ENCODE results near the gene MT1F. TPM values are rescaled to one million over a fixed set of nuclear protein-coding genes. Genes with fewer than 3 reads are reported as not detected.

MT1F gene
- total and polyA plus RNA-seq, 2 of the 4 experiments (the other 2 are of a cell fraction), result 0.56 TPM; not detected in 1

GRCh38 chr16:56662357-56663354 is 4.9 kb downstream of the MT1F start:
- Histone ChIP-seq H4K5ac (ENCODE audit: low read depth, low read length) (no peak overlapping the region), H3K9ac (ENCODE audit: low read depth, low read length) (no peak overlapping the region), H3K79me1 (ENCODE audit: low read depth in 1 of 2, low read length in 2 of 2) (no peaks in the 10 kb centered on the region), H3K27me3 (ENCODE audit: control insufficient read depth, insufficient read depth, low read length) (peaks cover 92% of the 10 kb centered on the region), H2AK9ac (replicated peaks; ENCODE audit: low read depth, low read length, poor library complexity) (no peak overlapping the region), H4K20me1 (ENCODE audit: insufficient read depth, low read length) (no peaks in the 10 kb centered on the region), H2BK120ac (ENCODE audit: low read depth, low read length) (no peak overlapping the region), H3K14ac (replicated peaks; ENCODE audit: low read depth, low read length) (no peak overlapping the region), H3K36me3 (ENCODE audit: control insufficient read depth, insufficient read depth, low read length) (no peaks in the 10 kb centered on the region), H3K27ac (ENCODE audit: insufficient read depth, low read length) (no peak overlapping the region), H2BK5ac (ENCODE audit: low read depth, low read length, poor library complexity, severe bottlenecking) (no peak overlapping the region), H3K4ac (ENCODE audit: low read depth, low read length) (no peak overlapping the region), H3K4me1 (ENCODE audit: control insufficient read depth, insufficient read depth, low read length) (peaks cover 3% of the 10 kb centered on the region; the same call in 1 of the 2 replicates), H2BK20ac (ENCODE audit: low read depth, low read length) (no peak overlapping the region), H4K91ac (ENCODE audit: insufficient read depth, low read depth, low read length) (no peak overlapping the region), H3K18ac (ENCODE audit: low read depth, low read length) (no peak overlapping the region), H3K9me1 (ENCODE audit: insufficient read depth, low read length) (peaks cover 3% of the 10 kb centered on the region; the same call in 1 of the 2 replicates), H3K23ac (ENCODE audit: low read depth, low read length) (no peak overlapping the region; the same call in 1 of the 2 replicates), H2AFZ (replicated peaks; ENCODE audit: low read length, poor library complexity) (peak overlapping the region; percentile 24), H2AK5ac (ENCODE audit: low read depth, low read length) (no peak overlapping the region), H3K9me3 (ENCODE audit: control insufficient read depth, insufficient read depth, low read length) (no peaks in the 10 kb centered on the region), H3K56ac (ENCODE audit: extremely low read depth, insufficient read depth, low read length) (no peak overlapping the region), H3K4me2 (ENCODE audit: low read depth, low read length) (0 out of 2 replicates have a peak overlapping the region, but pooled peaks have one; percentile 33), H4K8ac (ENCODE audit: low read depth in 2 of 2, low read length in 2 of 2) (no peak overlapping the region), H2BK15ac (ENCODE audit: low read depth, low read length) (no peak overlapping the region), H3K4me3 (ENCODE audit: insufficient read depth, low read depth, low read length) (no peak overlapping the region)
- dilution Hi-C loops (cut with HindIII; ENCODE audit: low sequenced_read_pairs, unreplicated experiment), result no loop called here
- 8% methylated on average over 12 of the region's 48 CpGs; no CpG with 5 or more reads in 1 of the 2 experiments for WGBS, 2 experiments (ENCODE audit: extremely low coverage in 2 of 2, insufficient read length in 1 of 2)
- DNase-seq (no peak), ATAC-seq (ENCODE audit: low read depth) (peak; percentile 24; the same call in 1 of the 2 replicates)
- intact Hi-C loops (cut with micrococcal nuclease), result loop anchor here (2.0 kb wide), 1 partner anchor 26 kb away; no protein-coding TSS in a partner anchor
- in situ Hi-C loops (cut with MboI; ENCODE audit: low sequenced_read_pairs), result no loop called here
- no peak for TF ChIP-seq RCOR1 (IDR thresholded peaks at IDR 0.05; ENCODE audit: insufficient replicate concordance, low read length)
- no peak for TF ChIP-seq POLR2A (IDR thresholded peaks at IDR 0.05; ENCODE audit: low read depth, low read length)
- TF ChIP-seq FOS (IDR thresholded peaks at IDR 0.05; ENCODE audit: low read depth, low read length), result no peak
- TF ChIP-seq RFX5 (IDR thresholded peaks at IDR 0.05; ENCODE audit: low read depth, low read length), result no peak
- TF ChIP-seq SMC3 (IDR thresholded peaks at IDR 0.05; ENCODE audit: low read depth, low read length), result no peak
- TF ChIP-seq ELK1 (IDR thresholded peaks at IDR 0.05; ENCODE audit: borderline replicate concordance, low read depth, low read length), result no peak
- ChIA-PET POLR2A (ENCODE audit: unreplicated experiment) (no interaction called here), CTCF (no interaction called here)
- BruUV-seq (replicated peaks), result no TSS peak
